ENCODE measurements around the gene B3GAT1. TPM values are rescaled to one million over a fixed set of nuclear protein-coding genes. Genes with fewer than 3 reads are reported as not detected.

B3GAT1 gene
- total and polyA plus RNA-seq, 12 donors, result 0.09 to 10.3 (median 2.1) TPM; not detected in 1

GRCh38 chr11:134361661-134362060 is 50.4 kb downstream of the B3GAT1 start:
- DNase-seq, result peak in 1 of 7 donors; percentile 6
- H3K9me3 ChIP-seq (replicated peaks in 1 of 3), result no peaks in the 10 kb centered on the region
- no peak overlapping the region for H3K27ac ChIP-seq
- intact Hi-C loops (cut with DNase I), result no loop called here
- no peak for TF ChIP-seq POLR2A (IDR thresholded peaks at IDR 0.05)
- no peak for TF ChIP-seq CTCF (IDR thresholded peaks at IDR 0.05)
- H3K36me3 ChIP-seq (replicated peaks in 1 of 2), result no peaks in the 10 kb centered on the region
- H3K4me1 ChIP-seq (replicated peaks in 1 of 2), result peaks cover 3% of the 10 kb centered on the region in 2 donors
- no peak overlapping the region for H3K4me3 ChIP-seq
- H3K27me3 ChIP-seq, result no peaks in the 10 kb centered on the region
- 82 to 87% (median 85%) methylated on average over 26 of the region's 26 CpGs for WGBS, 4 donors

- WGBS, 4 donors, result 15 to 26% (median 16%) methylated on average over 23 to 30 of the region's 30 CpGs
- intact Hi-C loops (cut with DNase I), result no loop called here
- Histone ChIP-seq H3K27ac (no peak overlapping the region), H3K27me3 (no peaks in the 10 kb centered on the region), H3K4me1 (replicated peaks in 1 of 2) (peaks cover 3% of the 10 kb centered on the region in 2 donors), H3K36me3 (replicated peaks in 1 of 2) (no peaks in the 10 kb centered on the region), H3K9me3 (replicated peaks in 1 of 3) (no peaks in the 10 kb centered on the region), H3K4me3 (no peak overlapping the region)
- no peak for TF ChIP-seq POLR2A (IDR thresholded peaks at IDR 0.05)
- TF ChIP-seq CTCF (IDR thresholded peaks at IDR 0.05), result peak; percentile 82 to 94 (median 90)
- DNase-seq, result peak; percentile 71 to 93 (median 87)
Measured at GRCh38 chr11:134360050-134360835, 51.8 kb downstream of the B3GAT1 start.

DNA sequence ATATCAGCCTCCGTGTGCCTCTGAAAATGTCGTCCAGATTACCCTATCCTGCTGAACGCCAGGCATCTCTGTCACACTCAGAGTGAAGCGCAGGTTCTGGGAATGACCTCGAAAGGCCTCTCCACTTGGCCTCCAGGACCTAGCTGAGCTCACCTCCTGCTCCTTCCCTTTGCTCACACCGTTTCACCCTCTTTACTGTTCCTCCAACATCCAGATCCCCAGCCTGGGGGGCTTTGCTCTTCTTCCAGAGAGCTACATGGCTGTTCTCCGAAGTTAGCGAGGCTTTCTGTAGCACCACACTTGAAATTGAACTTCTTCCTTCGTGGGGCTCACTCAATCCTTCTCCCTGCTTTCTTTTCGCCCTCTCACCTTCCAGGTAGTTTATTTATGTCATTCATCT is 52.4 kb downstream of the B3GAT1 start:
- no peak overlapping the region for H3K4me3 ChIP-seq
- DNase-seq, result peak in 1 of 7 donors; percentile 6
- intact Hi-C loops (cut with DNase I), result no loop called here
- no peaks in the 10 kb centered on the region for H3K27me3 ChIP-seq
- TF ChIP-seq POLR2A (IDR thresholded peaks at IDR 0.05) (no peak), CTCF (IDR thresholded peaks at IDR 0.05) (no peak)
- no peak overlapping the region for H3K27ac ChIP-seq
- WGBS, 4 donors, result 80 to 89% (median 85%) methylated on average over 10 of the region's 10 CpGs
- no peaks in the 10 kb centered on the region for H3K9me3 ChIP-seq (replicated peaks in 1 of 3)
- peaks cover 3% of the 10 kb centered on the region in 2 donors for H3K4me1 ChIP-seq (replicated peaks in 1 of 2)
- no peaks in the 10 kb centered on the region for H3K36me3 ChIP-seq (replicated peaks in 1 of 2)

- intact Hi-C loops (cut with DNase I), result no loop called here
- H3K27ac ChIP-seq, result no peak overlapping the region
- H3K4me3 ChIP-seq, result no peak overlapping the region
- TF ChIP-seq CTCF (IDR thresholded peaks at IDR 0.05), result no peak
- no peak for TF ChIP-seq POLR2A (IDR thresholded peaks at IDR 0.05)
- no peaks in the 10 kb centered on the region for H3K36me3 ChIP-seq (replicated peaks in 1 of 2)
- no peaks in the 10 kb centered on the region for H3K27me3 ChIP-seq
- DNase-seq, result peak in 1 of 7 donors; percentile 8
- no peaks in the 10 kb centered on the region for H3K9me3 ChIP-seq (replicated peaks in 1 of 3)
- 78 to 95% (median 88%) methylated on average over 4 to 18 of the region's 18 CpGs for whole genome bisulfite sequencing, 4 donors
- H3K4me1 ChIP-seq (replicated peaks in 1 of 2), result peaks cover 3% of the 10 kb centered on the region in 2 donors
Measured at GRCh38 chr11:134358856-134359490, 53.1 kb downstream of the B3GAT1 start.

Data from adrenal gland (tissue), 12 donors.